Fibroblast of skin of left quadriceps (primary cell): ENCODE data around the gene STAP2.
"Not testable (repeated sequence)": the region's sequence is repeated elsewhere in the genome, so short reads cannot be mapped to it uniquely, and the experiment has no call there.

Experiments used
- DNase-seq, 2 experiments: peaks; one replicate each; pipeline ENCODE4 v3.0.0-alpha.2; 2013; ENCODE audit warnings: low read depth in 2 of 2

Gene STAP2

GRCh38 chr19:4298810-4299550, 39.6 kb downstream of the STAP2 start:
- DNase-seq = no peak

GRCh38 chr19:4297901-4298809, 40.5 kb downstream of the STAP2 start:
- no peak for DNase-seq

GRCh38 chr19:4295972-4296771, 42.5 kb downstream of the STAP2 start:
- DNase-seq = no peak

- DNase-seq = no peak
These were observed 44.2 kb downstream of the STAP2 start for GRCh38 chr19:4294389-4294788.

- no peak for DNase-seq
These were observed 46.1 kb downstream of the STAP2 start for GRCh38 chr19:4292515-4292914.

GRCh38 chr19:4291184-4291732, 47.4 kb downstream of the STAP2 start:
- DNase-seq = no peak

- DNase-seq = no peak
These were observed 50.4 kb downstream of the STAP2 start for GRCh38 chr19:4288091-4288777.

GRCh38 chr19:4286141-4286540, 52.5 kb downstream of the STAP2 start:
- not testable (repeated sequence) for DNase-seq

- no peak for DNase-seq
These were observed 53.7 kb downstream of the STAP2 start for GRCh38 chr19:4284974-4285373.

- DNase-seq = no peak
These were observed 54.3 kb downstream of the STAP2 start for GRCh38 chr19:4284176-4284958.

- DNase-seq = no peak
These were observed 58.9 kb downstream of the STAP2 start for GRCh38 chr19:4279530-4280422.

GRCh38 chr19:4279267-4279529, 59.4 kb downstream of the STAP2 start:
- DNase-seq = no peak

GRCh38 chr19:4278419-4279266, 60.0 kb downstream of the STAP2 start, which contains the start of gene SHD:
TSS of gene SHD (plus strand) at chr19:4279266. CDS start at chr19:4280064, 798 bp downstream.
- no peak for DNase-seq

- no peak for DNase-seq
These were observed 60.6 kb downstream of the STAP2 start for GRCh38 chr19:4278010-4278409.

- DNase-seq = no peak
These were observed 61.4 kb downstream of the STAP2 start for GRCh38 chr19:4277191-4277696.

GRCh38 chr19:4274321-4274686, 64.3 kb downstream of the STAP2 start:
- DNase-seq = not testable (repeated sequence)
